HEK293 (cell line): ENCODE results near the gene CDX1.

Source experiments
- CTCF ChIA-PET: fragments of 350-600 bp; formaldehyde crosslinking; extraction: SDS; loops from one replicate; lab custom pipeline; 2021; ENCODE audit warnings: antibody characterized with exemption; lab: Yijun Ruan, JAX
- POLR2A ChIA-PET: fragments of 300-600 bp; formaldehyde crosslinking; extraction: SDS; loops from one replicate; lab custom pipeline; 2020; ENCODE audit warnings: antibody characterized with exemption, inconsistent platforms; lab: Yijun Ruan, JAX
- H3K27ac ChIP-seq: fragments of 200-500 bp; sonication (Bioruptor generic); 2 replicates; pipeline ENCODE4 v1.5.1; 2014; ENCODE audit warnings: low read depth, low read length, control low read depth, inconsistent platforms; ENCODE audit errors: extremely low read depth
- H3K36me3 ChIP-seq, 2 experiments: fragments of 200-500 bp in 1 of 2; sonication (Bioruptor generic) in 1 of 2; 1 replicate in 1 of 2; 2 replicates in 1 of 2; pipeline ENCODE4 v1.5.1; 2014 to 2017; ENCODE audit warnings: inconsistent platforms in 2 of 2, low read length in 2 of 2; ENCODE audit not compliant: control insufficient read depth in 2 of 2, insufficient read depth in 1 of 2
- H3K4me1 ChIP-seq: fragments of 200-500 bp; sonication (Bioruptor generic); 2 replicates; pipeline ENCODE4 v1.5.1; 2014; ENCODE audit warnings: mild to moderate bottlenecking, low read length, inconsistent platforms; ENCODE audit not compliant: control insufficient read depth, insufficient read depth
- H3K4me3 ChIP-seq: 2 replicates; pipeline ENCODE4 v1.5.1; 2011; ENCODE audit warnings: low read depth, mild to moderate bottlenecking, control low read depth, low read length, moderate library complexity
- H3K9me3 ChIP-seq: fragments of 200-500 bp; sonication (Bioruptor generic); 2 replicates; pipeline ENCODE4 v1.5.1; 2014; ENCODE audit warnings: low read depth, low read length, inconsistent platforms; ENCODE audit not compliant: control insufficient read depth, insufficient read depth
- EGR2 ChIP-seq: fragments of 450-650 bp; formaldehyde crosslinking; IDR thresholded peaks from 2 replicates; pipeline ENCODE4 v1.5.1; 2016; ENCODE audit warnings: low read depth, missing biosample characterization, missing genetic modification characterization
- MYNN ChIP-seq: fragments of 450-650 bp; formaldehyde crosslinking; IDR thresholded peaks from 2 replicates; pipeline ENCODE4 v1.5.1; 2016; ENCODE audit warnings: missing biosample characterization, missing genetic modification characterization, borderline replicate concordance
- MZF1 ChIP-seq: fragments of 450-650 bp; formaldehyde crosslinking; IDR thresholded peaks from 2 replicates; pipeline ENCODE4 v1.5.1; 2017; ENCODE audit warnings: missing biosample characterization, missing genetic modification characterization, borderline replicate concordance
- PRDM10 ChIP-seq: fragments of 450-650 bp; formaldehyde crosslinking; IDR thresholded peaks from 2 replicates; pipeline ENCODE4 v1.5.1; 2016; ENCODE audit warnings: missing biosample characterization, missing genetic modification characterization
- WT1 ChIP-seq: fragments of 450-650 bp; formaldehyde crosslinking; IDR thresholded peaks from 2 replicates; pipeline ENCODE4 v1.5.1; 2016; ENCODE audit warnings: missing biosample characterization, missing genetic modification characterization
- ZBTB11 ChIP-seq: fragments of 450-650 bp; formaldehyde crosslinking; conservative IDR thresholded peaks from 2 replicates; pipeline ENCODE4 v1.5.1; 2016; ENCODE audit warnings: low read depth, missing biosample characterization, missing genetic modification characterization
- ZFHX2 ChIP-seq: fragments of 450-650 bp; formaldehyde crosslinking; conservative IDR thresholded peaks from 2 replicates; pipeline ENCODE4 v1.5.1; 2016; ENCODE audit warnings: missing biosample characterization, missing genetic modification characterization
- ZNF112 ChIP-seq: fragments of 450-650 bp; formaldehyde crosslinking; IDR thresholded peaks from 2 replicates; pipeline ENCODE4 v1.5.0; 2017; ENCODE audit warnings: missing biosample characterization, missing genetic modification characterization
- ZNF140 ChIP-seq: fragments of 450-650 bp; formaldehyde crosslinking; IDR thresholded peaks from 2 replicates; pipeline ENCODE4 v1.5.1; 2016; ENCODE audit warnings: missing biosample characterization, missing genetic modification characterization
- ZNF221 ChIP-seq: fragments of 450-650 bp; formaldehyde crosslinking; IDR thresholded peaks from 2 replicates; pipeline ENCODE4 v1.5.1; 2017; ENCODE audit warnings: missing biosample characterization, missing genetic modification characterization, borderline replicate concordance
- ZNF23 ChIP-seq: fragments of 450-650 bp; formaldehyde crosslinking; IDR thresholded peaks from 2 replicates; pipeline ENCODE4 v1.5.1; 2016; ENCODE audit warnings: missing biosample characterization, missing genetic modification characterization, borderline replicate concordance
- ZNF311 ChIP-seq: fragments of 450-650 bp; formaldehyde crosslinking; IDR thresholded peaks from 2 replicates; pipeline ENCODE4 v1.5.1; 2017; ENCODE audit warnings: missing biosample characterization, missing genetic modification characterization, borderline replicate concordance
- ZNF324 ChIP-seq: fragments of 450-650 bp; formaldehyde crosslinking; IDR thresholded peaks from 2 replicates; pipeline ENCODE4 v1.5.1; 2016; ENCODE audit warnings: missing biosample characterization, missing genetic modification characterization
- ZNF488 ChIP-seq: fragments of 450-650 bp; formaldehyde crosslinking; IDR thresholded peaks from 2 replicates; pipeline ENCODE4 v1.5.1; 2016; ENCODE audit warnings: missing biosample characterization, missing genetic modification characterization
- ZNF514 ChIP-seq: fragments of 450-650 bp; formaldehyde crosslinking; IDR thresholded peaks from 2 replicates; pipeline ENCODE4 v1.5.1; 2016; ENCODE audit warnings: missing biosample characterization, missing genetic modification characterization
- ZNF555 ChIP-seq: fragments of 450-650 bp; formaldehyde crosslinking; conservative IDR thresholded peaks from 2 replicates; pipeline ENCODE4 v1.5.1; 2017; ENCODE audit warnings: missing biosample characterization, mild to moderate bottlenecking, missing genetic modification characterization, inconsistent platforms
- ZNF585B ChIP-seq: fragments of 450-650 bp; formaldehyde crosslinking; IDR thresholded peaks from 2 replicates; pipeline ENCODE4 v1.5.1; 2016; ENCODE audit warnings: missing biosample characterization, missing genetic modification characterization
- ZSCAN4 ChIP-seq: fragments of 450-650 bp; formaldehyde crosslinking; IDR thresholded peaks from 2 replicates; pipeline ENCODE4 v1.5.1; 2017; ENCODE audit warnings: missing biosample characterization, missing genetic modification characterization
- TF ChIP-seq, protein P1 (sequence below): fragments of 450-650 bp; formaldehyde crosslinking; IDR thresholded peaks from 2 replicates; pipeline ENCODE4 v1.5.1; 2016; ENCODE audit warnings: missing biosample characterization, missing genetic modification characterization

The CDX1 gene

DNA sequence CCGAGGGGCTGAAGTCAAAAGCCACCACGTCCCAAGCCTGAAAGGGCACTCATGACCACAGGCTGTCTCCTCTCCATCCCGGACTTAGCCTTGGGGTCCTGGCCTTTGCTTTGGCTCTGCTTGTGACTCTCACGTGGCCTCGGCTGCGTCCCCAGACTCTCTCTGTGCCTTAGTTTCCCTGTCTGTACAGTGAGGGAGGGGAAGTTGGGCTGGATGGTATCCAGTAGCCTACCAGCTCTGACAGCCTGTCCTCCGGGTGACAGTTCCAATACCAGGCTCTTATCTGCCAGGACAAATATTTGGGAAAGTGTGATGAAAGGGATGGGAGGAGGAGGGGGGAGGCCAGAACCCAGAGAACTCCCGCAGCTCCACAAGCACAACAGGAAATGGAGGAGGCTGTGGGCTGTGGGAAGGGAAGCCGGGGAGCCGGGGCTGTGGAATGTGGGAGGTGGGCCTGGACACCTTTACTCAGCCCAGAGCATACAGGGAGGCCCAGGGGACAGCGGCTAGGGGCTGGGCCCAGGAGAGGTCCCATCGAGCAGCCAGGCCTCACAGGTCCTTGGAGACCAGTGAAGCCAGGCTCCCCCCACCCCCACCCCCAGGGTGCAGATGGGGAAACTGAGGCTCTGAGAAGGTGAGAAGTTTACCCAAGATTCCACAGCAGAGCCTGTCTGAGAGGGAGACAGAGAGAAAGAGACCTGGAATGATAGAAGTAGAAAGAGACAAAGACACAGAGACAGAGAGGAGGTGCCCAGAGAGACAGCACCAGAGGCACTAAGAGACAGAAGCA is 29.2 kb upstream of the CDX1 start:
- H3K27ac ChIP-seq, result no peak overlapping the region
- no peaks in the 10 kb centered on the region for H3K9me3 ChIP-seq
- POLR2A ChIA-PET, result no interaction called here
- CTCF ChIA-PET, result interaction anchor here (0.6 to 1.9 kb wide), 3 partner anchors 25 to 88 kb away, joined by 3 to 6 read pairs (median 4); no protein-coding TSS in a partner anchor
- H3K4me1 ChIP-seq, result no peaks in the 10 kb centered on the region
- no peaks in the 10 kb centered on the region for H3K36me3 ChIP-seq
- H3K4me3 ChIP-seq, result no peak overlapping the region
- TF ChIP-seq PRDM10 (tag by site-specific recombination), result no peak
- no peak for TF ChIP-seq ZNF311 (tag by site-specific recombination)
- TF ChIP-seq ZNF23 (tag by site-specific recombination), result no peak
- TF ChIP-seq ZNF221 (tag by site-specific recombination), result no peak
- TF ChIP-seq EGR2, result peak; percentile 53
- no peak for TF ChIP-seq MYNN
- TF ChIP-seq ZSCAN4 (tag by site-specific recombination), result no peak
- no peak for TF ChIP-seq MZF1 (tag by site-specific recombination)
- TF ChIP-seq ZFHX2, result peak; percentile 48; the same call in 1 of the 2 replicates

DNA sequence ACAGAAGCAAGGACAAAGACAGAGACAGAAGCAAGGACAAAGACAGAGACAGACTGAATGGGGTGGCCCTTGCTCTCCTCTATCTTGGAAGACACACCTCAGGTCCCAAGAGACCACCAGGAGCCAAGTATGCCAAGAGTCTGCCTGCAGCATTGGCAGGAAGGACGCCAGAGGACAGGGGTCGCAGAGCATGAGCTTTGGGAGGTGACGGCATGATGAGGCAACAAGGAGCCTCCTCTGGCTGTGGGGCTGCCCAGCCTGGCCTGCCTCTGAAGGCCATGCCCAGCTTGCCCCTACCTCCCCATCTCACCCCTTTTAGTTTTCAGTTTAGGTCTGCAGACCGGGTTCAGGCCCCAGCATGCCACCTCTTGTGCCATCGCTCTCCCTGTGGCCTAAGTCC is 28.6 kb upstream of the CDX1 start:
- ChIA-PET POLR2A (no interaction called here), CTCF (interaction anchor here (0.6 to 1.1 kb wide), 2 partner anchors 24 to 87 kb away, joined by 3 to 4 read pairs; no protein-coding TSS in a partner anchor)
- H3K4me3 ChIP-seq, result no peak overlapping the region
- no peaks in the 10 kb centered on the region for H3K36me3 ChIP-seq
- H3K9me3 ChIP-seq, result no peaks in the 10 kb centered on the region
- no peaks in the 10 kb centered on the region for H3K4me1 ChIP-seq
- H3K27ac ChIP-seq, result no peak overlapping the region
- no peak for TF ChIP-seq ZBTB11 (tag by site-specific recombination)
- TF ChIP-seq ZNF140 (tag by site-specific recombination), result no peak
- no peak for TF ChIP-seq ZNF488
- TF ChIP-seq ZNF514, result no peak
- TF ChIP-seq ZNF555 (tag by site-specific recombination), result no peak
- TF ChIP-seq WT1 (tag by site-specific recombination), result no peak
- TF ChIP-seq ZNF585B (tag by site-specific recombination), result no peak
- TF ChIP-seq ZNF324 (tag by site-specific recombination), result no peak
- no peak for TF ChIP-seq ZSCAN4 (tag by site-specific recombination)
- no peak for TF ChIP-seq MZF1 (tag by site-specific recombination)
- TF ChIP-seq ZNF112 (tag by site-specific recombination), result no peak
- TF ChIP-seq, protein P1, sequence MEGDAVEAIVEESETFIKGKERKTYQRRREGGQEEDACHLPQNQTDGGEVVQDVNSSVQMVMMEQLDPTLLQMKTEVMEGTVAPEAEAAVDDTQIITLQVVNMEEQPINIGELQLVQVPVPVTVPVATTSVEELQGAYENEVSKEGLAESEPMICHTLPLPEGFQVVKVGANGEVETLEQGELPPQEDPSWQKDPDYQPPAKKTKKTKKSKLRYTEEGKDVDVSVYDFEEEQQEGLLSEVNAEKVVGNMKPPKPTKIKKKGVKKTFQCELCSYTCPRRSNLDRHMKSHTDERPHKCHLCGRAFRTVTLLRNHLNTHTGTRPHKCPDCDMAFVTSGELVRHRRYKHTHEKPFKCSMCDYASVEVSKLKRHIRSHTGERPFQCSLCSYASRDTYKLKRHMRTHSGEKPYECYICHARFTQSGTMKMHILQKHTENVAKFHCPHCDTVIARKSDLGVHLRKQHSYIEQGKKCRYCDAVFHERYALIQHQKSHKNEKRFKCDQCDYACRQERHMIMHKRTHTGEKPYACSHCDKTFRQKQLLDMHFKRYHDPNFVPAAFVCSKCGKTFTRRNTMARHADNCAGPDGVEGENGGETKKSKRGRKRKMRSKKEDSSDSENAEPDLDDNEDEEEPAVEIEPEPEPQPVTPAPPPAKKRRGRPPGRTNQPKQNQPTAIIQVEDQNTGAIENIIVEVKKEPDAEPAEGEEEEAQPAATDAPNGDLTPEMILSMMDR (tag by site-specific recombination), result no peak
